MCF 10A (cell line): Measurements from ENCODE around the gene TTC23. TPM values are rescaled to one million over a fixed set of nuclear protein-coding genes. Genes with fewer than 3 reads are reported as not detected.

Experiments used
- BruUV-seq: library from RNA; stranded (reverse); fragments of 400-500 nt; replicated peaks from 2 replicates; lab custom pipeline; 2021; lab: Mats Ljungman, UMichigan
- CTCF ChIA-PET: fragments of 300-600 bp; sonication (Branson Sonifier 250); formaldehyde crosslinking; extraction: SDS; loops from one replicate; lab custom pipeline; 2021; ENCODE audit warnings: antibody characterized with exemption, inconsistent platforms; lab: Yijun Ruan, JAX
- POLR2A ChIA-PET: fragments of 300-600, 350-650 bp; sonication (Branson Sonifier 250); formaldehyde crosslinking; extraction: SDS; loops from one replicate; lab custom pipeline; 2020; ENCODE audit warnings: antibody characterized with exemption, inconsistent platforms; lab: Yijun Ruan, JAX
- DNase-seq: peaks from one replicate; pipeline ENCODE4 v3.0.0-alpha.2; 2018; ENCODE audit not compliant: unreplicated experiment
- H3K27ac Mint-ChIP-seq: one replicate; pipeline ENCODE4 v1.8.0; 2022; ENCODE audit warnings: mild to moderate bottlenecking, low read depth, mixed read lengths; ENCODE audit not compliant: unreplicated experiment
- H3K27me3 Mint-ChIP-seq: one replicate; pipeline ENCODE4 v1.8.0; 2022; ENCODE audit warnings: mixed read lengths; ENCODE audit not compliant: insufficient read depth, unreplicated experiment
- H3K36me3 Mint-ChIP-seq: one replicate; pipeline ENCODE4 v1.8.0; 2022; ENCODE audit warnings: mild to moderate bottlenecking, moderate library complexity, mixed read lengths; ENCODE audit not compliant: insufficient read depth, unreplicated experiment
- H3K4me1 Mint-ChIP-seq: one replicate; pipeline ENCODE4 v1.8.0; 2022; ENCODE audit warnings: mixed read lengths; ENCODE audit not compliant: insufficient read depth, unreplicated experiment
- H3K4me3 Mint-ChIP-seq: one replicate; pipeline ENCODE4 v1.8.0; 2022; ENCODE audit warnings: mild to moderate bottlenecking, moderate library complexity, mixed read lengths; ENCODE audit not compliant: unreplicated experiment
- H3K9me3 Mint-ChIP-seq: one replicate; pipeline ENCODE4 v1.8.0; 2022; ENCODE audit warnings: mixed read lengths; ENCODE audit not compliant: unreplicated experiment
- CTCF ChIP-seq: fragments of 200-600 bp; IDR thresholded peaks from one replicate; pipeline ENCODE4 v1.8.0; 2022; ENCODE audit warnings: antibody characterized with exemption, mild to moderate bottlenecking; ENCODE audit not compliant: unreplicated experiment
- intact Hi-C: fragments of 100-400 bp; cut with micrococcal nuclease; formaldehyde crosslinking; loops from 2 replicates; pipeline ENCODE4 v1.14.1; 2022
- total RNA-seq: library from RNA; stranded (reverse); gene quantifications from 2 replicates; pipeline ENCODE4 v1.2.3, GENCODE V29; 2022

Gene TTC23
- total RNA-seq, 1 experiment from 2014 or later: 15.1 TPM

DNA sequence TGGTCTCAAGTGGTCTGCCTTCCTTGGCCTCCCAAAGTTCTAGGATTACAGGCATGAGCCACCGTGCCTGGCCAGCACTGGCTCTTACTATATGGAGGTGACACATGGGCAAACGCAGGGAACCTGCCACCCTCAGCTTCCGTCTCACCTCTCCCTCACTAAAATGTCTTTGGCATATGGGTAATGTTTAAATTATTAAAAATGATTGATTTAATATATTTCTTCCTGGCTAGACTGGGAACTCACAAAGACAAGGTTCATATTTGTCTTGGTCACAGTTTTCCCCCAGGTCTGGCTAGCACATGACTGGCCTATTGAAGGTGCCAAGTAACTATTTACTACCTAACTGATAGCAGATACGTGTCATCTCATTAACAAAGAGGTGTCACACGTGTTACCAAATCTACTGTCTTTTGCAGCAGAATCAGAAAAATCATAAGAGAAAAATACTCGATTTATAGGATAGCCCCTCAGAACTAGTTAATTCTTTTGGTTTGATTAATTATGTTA lies 96.3 kb downstream of the TTC23 start:
- BruUV-seq: no TSS peak
- no peaks in the 10 kb centered on the region for H3K27me3 Mint-ChIP-seq

DNA sequence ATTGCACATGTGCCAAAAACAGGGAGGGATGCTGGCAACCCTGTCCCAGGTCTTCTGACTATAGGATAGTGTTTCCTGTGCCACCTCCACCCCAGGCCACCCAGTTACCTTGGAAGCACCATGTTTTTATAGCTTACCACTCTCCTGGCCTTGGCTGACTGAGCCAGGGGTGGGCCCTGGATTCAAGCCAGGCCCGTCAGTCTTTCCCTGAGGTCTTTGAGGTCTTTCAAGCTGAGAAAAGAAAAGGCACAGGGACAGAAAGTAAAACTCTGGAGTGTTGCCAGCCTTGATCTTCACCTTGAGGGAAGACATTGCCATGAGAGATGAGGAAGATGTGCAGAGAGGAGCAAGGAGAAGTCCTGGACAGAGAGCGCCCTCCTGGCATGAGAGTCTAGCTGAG lies 98.2 kb downstream of the TTC23 start:
- no peak for TF ChIP-seq CTCF
- H3K27me3 Mint-ChIP-seq: no peaks in the 10 kb centered on the region
- POLR2A ChIA-PET: no interaction called here

More for the DNA sequence above, 96.3 kb downstream of the TTC23 start:
- Mint-ChIP-seq H3K4me1 (peaks cover 13% of the 10 kb centered on the region), H3K27ac (no peak overlapping the region), H3K9me3 (no peaks in the 10 kb centered on the region), H3K4me3 (no peak overlapping the region), H3K36me3 (peaks cover 22% of the 10 kb centered on the region)
- no peak for DNase-seq
- TF ChIP-seq CTCF: no peak
- intact Hi-C loops: no loop called here
- POLR2A ChIA-PET: no interaction called here
- CTCF ChIA-PET: no interaction called here

GRCh38 chr15:99149366-99149765 lies 100.0 kb downstream of the TTC23 start:
- intact Hi-C loops: no loop called here
- no TSS peak for BruUV-seq

More for the DNA sequence above, 98.2 kb downstream of the TTC23 start:
- DNase-seq: no peak
- no TSS peak for BruUV-seq
- Mint-ChIP-seq H3K4me1 (peaks cover 9% of the 10 kb centered on the region), H3K27ac (no peak overlapping the region), H3K36me3 (peaks cover 21% of the 10 kb centered on the region), H3K9me3 (no peaks in the 10 kb centered on the region), H3K4me3 (no peak overlapping the region)
- CTCF ChIA-PET: no interaction called here
- intact Hi-C loops: no loop called here

DNA sequence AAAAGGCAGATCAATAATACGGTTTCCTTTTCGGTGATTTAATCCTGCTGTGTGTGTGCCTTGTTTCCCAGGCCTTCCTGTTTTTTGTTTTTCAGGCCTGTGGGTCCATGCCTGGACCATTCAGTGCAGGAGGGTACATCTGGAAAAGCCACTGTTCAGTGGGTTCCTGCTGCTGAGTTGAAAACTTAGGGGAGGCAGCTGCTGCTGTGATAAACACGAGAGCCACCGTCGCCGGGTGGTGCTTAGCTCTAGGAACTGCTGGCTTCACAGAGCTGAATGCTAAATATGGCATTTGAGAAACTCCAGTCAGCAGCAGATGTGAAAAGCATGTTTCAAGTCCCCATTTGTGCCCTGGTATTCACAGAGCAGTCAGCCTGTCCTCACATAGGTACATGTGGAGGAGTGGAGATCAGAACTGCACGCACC lies 100.5 kb downstream of the TTC23 start:
- TF ChIP-seq CTCF: no peak
- Mint-ChIP-seq H3K4me3 (no peak overlapping the region), H3K36me3 (peaks cover 26% of the 10 kb centered on the region), H3K4me1 (no peaks in the 10 kb centered on the region), H3K27ac (no peak overlapping the region), H3K9me3 (no peaks in the 10 kb centered on the region), H3K27me3 (no peaks in the 10 kb centered on the region)
- intact Hi-C loops: no loop called here
- POLR2A ChIA-PET: interaction anchor here (0.6 kb wide), 1 partner anchor 20 kb away, joined by 3 read pairs; no protein-coding TSS in a partner anchor
- no TSS peak for BruUV-seq
- DNase-seq: no peak
- CTCF ChIA-PET: interaction anchor here (0.7 kb wide), 1 partner anchor 11 kb away, joined by 3 read pairs; no protein-coding TSS in a partner anchor

More at GRCh38 chr15:99149366-99149765, 100.0 kb downstream of the TTC23 start:
- Mint-ChIP-seq H3K27me3 (no peaks in the 10 kb centered on the region), H3K27ac (no peak overlapping the region), H3K9me3 (no peaks in the 10 kb centered on the region), H3K36me3 (peaks cover 26% of the 10 kb centered on the region), H3K4me1 (no peaks in the 10 kb centered on the region), H3K4me3 (no peak overlapping the region)
- DNase-seq: no peak
- CTCF ChIA-PET: no interaction called here
- TF ChIP-seq CTCF: no peak
- POLR2A ChIA-PET: no interaction called here
